SH-SY5Y (cell line): Measurements from ENCODE around the gene CDK14.

Experiments used
- GATA2 ChIP-seq: IDR thresholded peaks from 2 replicates; pipeline ENCODE4 v1.6.1; 2011; ENCODE audit warnings: mild to moderate bottlenecking, low read depth, low read length
- GATA3 ChIP-seq: IDR thresholded peaks from 2 replicates; pipeline ENCODE4 v1.6.1; 2011; ENCODE audit warnings: low read depth, mild to moderate bottlenecking, low read length, moderate library complexity

CDK14 gene

DNA sequence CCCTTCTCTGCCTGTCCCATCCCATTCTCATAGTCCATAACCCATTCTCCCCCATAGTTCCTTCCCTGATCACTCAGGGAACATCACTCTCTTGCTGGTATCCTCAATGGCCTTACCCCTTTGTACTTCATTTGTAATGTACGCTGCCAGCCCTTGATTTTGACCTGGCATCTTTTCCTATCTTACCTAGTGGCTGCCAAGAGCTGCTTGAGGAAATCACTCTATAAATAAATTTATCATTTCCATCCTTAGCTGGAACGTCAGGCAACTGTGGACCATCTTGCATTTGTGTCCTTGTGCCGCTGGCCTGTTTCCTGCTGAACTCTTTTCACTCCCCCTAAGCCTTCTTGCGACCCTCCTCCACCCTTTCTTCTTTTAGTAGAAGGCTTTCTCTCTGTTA is 14.0 kb downstream of the CDK14 start:
- TF ChIP-seq GATA3, result no peak
- no peak for TF ChIP-seq GATA2

DNA sequence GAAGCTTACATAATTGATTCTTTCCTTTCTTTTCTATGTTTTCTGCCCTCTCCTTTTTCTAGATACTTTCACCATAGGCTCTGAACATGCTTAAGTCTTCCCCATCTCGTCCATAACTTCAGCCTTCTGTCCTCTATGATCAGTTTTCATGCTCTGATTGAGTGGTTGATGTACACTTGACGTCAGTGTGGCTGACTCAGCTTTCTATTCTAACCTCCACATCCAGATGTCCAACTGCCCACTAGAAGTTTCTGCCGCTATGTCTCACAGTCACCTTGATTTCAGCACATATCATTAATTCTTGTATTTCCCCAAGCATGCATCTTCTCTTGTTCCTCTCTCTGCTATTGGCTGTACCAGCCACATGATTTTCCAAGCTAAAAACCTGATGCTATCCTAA is 15.0 kb downstream of the CDK14 start:
- no peak for TF ChIP-seq GATA3
- TF ChIP-seq GATA2, result no peak

DNA sequence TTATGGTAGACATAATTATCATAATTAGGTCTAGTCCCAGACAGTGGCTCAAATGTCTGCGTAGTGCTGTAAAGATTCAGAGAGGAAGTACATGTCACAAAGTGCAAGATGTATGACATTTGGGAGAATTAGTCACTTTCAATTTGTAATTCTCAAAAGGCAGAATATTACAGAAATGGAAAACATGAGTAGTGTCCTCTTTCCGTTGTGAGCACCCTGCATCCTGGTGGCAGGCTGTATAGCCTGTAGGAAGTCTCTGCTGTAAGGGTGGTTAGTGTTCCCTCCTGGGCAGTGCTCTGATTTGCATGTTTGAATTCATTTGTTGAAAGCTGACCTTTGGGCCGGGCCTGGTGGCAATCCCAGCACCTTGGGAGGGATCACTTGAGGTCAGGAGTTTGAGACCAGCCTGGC is 17.0 kb downstream of the CDK14 start:
- TF ChIP-seq GATA2 (no peak), GATA3 (no peak)

DNA sequence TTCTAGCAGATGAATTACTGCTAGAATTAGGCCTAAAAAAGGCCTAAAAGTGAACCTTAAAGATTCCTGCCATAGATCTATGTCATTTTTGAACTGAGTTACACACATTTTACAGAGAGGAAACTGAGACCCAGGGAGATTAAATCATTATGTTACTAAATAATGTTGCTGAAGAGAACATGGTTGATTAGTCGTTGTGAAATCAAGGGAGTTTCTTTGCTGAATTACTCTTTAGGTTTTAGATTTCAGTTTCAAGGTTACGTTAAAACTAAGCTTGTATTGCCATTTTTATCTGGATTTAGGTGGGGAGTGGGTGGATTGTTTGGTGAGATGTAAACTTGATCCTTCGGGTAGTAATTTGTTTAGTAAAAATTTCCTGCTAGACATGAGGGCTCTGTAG is 21.3 kb downstream of the CDK14 start:
- TF ChIP-seq GATA3 (no peak), GATA2 (no peak)

DNA sequence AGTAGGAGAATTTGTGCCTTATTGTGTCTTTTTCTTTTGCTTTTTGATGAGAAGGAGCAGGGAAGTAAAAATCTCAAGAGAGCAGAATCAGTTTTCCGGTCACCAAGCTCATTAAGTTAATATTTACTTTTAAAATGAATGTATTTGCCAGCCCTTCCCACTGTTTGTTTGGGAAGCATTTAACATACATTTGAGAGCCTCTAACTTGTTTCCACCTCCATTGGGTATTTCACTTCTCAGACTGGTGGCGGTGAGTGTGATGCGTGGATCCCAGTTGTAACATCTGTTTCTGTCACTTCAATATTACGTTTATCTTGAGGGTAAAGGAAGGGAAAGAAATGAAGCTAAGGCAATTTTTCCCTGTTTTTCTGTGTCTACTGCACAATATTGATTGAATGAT is 22.8 kb downstream of the CDK14 start:
- TF ChIP-seq GATA3 (no peak), GATA2 (no peak)

DNA sequence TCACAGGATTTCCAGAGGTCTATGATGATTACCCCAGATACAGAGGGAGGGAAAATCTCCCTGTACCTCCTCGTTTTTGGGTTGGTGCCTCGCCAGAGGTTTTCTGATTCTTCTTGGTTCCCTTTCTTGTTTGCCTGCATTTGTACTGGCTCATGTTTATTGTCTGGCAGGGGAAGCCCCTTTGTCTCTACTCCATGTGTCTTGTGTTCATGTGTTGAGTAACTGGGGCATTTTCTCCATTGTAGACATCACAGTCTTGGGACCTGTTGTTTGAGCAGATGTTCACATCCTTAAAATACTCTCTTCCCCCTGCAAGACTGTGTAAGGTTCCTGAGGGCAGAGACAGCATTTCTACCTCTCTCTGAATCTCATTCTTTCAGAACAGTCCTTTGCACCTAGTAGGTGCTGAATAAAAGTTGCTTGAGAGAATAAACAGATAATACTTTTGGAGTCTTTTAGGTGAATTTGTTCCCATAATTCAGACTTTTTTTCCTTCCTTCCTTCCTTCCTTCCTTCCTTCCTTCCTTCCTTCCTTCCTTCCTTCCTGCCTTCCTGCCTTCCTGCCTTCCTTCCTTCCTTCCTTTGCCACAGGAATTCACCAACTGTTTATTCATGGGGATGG is 25.1 kb downstream of the CDK14 start:
- TF ChIP-seq GATA2 (no peak), GATA3 (no peak)

DNA sequence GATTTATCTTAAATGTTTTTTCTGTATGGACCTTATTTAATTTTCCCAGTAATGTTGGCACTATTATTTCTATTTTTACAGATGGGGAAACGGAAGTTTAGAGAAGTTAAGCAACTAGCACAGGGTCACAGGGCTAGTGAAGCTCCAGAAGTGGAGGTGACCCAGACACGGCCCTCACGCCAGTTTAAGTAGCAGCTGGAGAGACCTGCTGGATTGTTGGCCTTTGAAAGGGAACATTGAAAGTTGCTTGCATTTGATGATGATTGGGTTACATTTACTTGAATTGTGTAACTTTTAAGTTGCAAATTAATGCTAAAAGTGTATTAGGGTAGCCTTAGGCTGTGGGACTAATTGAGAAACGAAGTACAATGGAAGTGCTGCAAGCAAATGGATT is 25.6 kb downstream of the CDK14 start:
- TF ChIP-seq GATA2 (no peak), GATA3 (no peak)

DNA sequence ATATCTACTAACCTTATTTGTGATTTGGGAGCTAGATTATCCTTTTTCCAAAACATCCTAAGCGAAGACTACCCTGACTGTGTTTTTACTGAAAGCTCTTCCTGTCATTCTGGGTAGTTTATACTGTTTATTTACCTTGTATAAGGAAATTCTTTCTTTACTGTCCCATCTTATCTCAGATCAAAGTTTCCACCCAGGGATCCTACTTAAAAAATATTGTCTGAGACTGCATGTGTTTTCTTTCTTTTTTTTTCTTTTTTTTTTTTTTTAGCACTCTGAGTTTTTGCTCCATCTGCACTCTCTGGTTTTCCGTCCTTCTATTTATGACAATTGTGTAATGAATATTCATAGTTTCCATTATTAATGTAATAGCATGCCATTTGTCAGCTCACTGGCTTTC is 26.5 kb downstream of the CDK14 start:
- TF ChIP-seq GATA3 (no peak), GATA2 (no peak)

DNA sequence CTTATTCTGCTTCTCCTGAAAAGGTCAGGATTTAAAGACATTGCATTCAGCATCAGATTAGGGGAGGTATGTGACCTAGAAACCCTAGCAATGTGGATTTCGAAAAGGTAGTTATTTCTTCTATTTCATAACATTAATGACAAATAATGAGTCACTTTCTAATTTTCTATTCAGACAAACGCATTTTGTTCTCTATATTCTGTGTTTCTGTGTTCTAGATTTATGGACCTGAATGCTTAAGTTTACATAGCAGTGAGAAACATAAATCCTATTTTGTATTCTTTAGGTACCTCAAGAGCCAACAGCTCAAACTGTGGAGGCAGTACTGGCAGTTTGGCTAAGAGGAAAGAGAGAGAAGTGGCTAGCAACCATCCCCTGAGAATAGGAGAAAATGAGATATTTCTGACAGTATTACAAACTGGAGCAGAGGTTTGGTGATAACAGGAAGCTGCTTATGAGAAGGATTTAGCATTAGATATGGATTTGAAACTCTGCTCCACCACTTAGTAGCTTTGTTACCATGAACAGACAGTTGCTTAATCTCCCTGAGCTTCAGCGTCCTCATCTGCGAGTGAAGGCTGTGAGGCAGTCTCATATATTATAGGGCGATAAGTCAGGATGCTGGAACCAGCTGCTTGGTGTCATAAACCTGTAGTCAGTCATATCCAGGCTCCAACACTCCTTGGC is 28.2 kb downstream of the CDK14 start:
- TF ChIP-seq GATA3 (no peak), GATA2 (no peak)

DNA sequence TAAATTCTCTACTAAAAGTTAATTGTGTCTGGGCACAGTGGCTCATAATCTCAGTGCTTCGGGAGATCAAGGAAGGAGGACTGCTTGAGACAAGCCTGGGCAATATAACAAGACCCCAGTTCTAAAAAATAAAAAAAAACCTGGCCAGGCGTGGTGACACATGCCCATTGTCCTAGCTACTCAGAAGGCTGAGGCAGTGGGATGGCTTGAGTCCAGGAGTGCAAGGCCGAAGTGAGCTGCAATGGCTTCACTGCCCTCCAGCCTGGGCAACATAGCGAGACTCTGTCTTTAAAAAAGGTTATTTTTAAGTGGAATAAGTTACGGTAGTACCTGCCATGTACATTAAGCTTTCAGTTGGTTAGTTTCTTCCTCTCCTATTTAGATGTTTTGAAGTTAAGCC is 28.9 kb downstream of the CDK14 start:
- TF ChIP-seq GATA3 (no peak), GATA2 (no peak)

DNA sequence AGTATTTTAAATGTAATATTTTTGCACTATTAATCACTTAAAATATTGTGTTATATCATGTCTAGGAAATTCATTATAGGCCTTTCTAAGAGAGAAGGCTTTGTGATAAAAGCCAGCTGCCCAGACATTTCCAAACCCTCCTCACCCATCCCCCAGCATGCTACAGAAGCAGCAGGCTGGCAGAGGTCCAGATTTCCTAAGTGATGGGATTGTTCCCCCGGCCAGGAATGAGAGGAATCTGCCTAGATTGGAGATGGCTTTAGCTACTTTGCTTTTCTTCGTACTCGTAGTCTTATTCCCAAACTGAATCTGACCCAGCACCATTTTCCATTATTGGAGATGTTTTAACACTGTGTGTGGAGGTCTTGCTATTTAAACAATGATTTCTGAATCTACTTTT is 29.4 kb downstream of the CDK14 start:
- peak; percentile 21; the same call in 1 of the 2 replicates for TF ChIP-seq GATA2
- no peak for TF ChIP-seq GATA3

DNA sequence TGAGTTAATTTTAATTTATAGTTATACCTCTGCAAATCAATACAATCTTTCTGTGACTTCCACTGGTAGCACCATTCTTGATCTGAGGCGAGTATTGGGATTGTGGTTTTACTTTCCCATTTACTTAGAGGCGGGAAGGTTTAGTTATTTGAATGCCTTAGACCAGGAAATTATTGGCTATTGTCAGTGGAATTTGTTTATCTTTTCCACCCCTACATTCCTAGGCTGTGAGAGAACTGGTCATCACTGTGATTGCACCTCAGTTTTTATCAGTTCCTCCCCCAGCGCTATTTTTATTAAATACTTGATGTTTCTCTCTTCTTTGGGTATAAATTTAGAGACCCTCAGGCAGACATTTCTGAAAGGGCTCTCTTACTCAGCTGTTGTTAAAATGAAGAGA is 29.9 kb downstream of the CDK14 start:
- no peak for TF ChIP-seq GATA3
- no peak for TF ChIP-seq GATA2

DNA sequence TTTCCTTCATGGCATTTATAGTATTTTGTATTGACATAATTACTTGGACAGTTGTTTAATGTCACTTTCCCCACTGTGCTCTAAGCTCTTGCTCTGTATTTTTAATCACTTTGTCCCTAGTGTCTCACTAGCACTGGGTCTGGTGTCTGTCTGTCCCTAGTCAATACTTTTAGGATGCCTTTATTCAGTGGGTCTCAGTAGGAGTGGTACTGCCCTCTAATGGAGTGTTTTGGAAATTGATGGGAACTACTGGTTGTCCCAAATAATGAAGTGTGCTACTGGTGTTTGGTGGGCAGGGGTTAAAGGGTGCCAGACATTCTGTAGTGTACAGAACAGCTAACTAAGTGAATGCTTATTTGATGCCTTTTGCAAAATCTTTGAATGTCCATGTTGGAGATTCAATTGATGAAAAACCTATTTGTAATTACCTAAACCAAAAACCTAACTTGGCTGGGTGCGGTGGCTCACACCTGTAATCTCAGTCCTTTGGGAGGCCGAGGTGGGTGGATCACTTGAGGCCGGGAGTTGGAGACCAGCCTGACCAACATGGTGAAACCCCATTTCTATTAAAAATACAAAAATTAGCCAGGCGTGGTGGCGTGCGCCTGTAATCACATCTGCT is 33.3 kb downstream of the CDK14 start:
- no peak for TF ChIP-seq GATA2
- no peak for TF ChIP-seq GATA3

DNA sequence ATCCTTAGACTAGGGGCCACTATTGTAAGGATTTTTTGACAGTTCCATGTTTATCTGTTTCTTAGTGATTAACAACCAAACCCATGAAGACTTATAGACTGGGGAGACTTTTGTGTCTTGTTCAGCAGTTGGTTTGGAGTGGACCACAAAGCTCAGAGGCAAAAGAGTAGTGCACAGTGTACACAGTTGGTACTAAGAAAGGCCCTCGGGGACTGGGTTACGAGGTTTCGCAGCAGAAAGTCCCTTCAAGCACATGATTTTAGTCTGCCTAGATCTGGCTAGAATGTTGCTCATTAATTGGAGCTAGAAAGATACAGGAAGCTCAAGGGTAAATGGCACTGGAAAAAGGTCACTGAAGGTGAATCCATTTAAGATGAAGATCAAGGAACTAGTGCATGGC is 35.4 kb downstream of the CDK14 start:
- TF ChIP-seq GATA3 (no peak), GATA2 (no peak)

DNA sequence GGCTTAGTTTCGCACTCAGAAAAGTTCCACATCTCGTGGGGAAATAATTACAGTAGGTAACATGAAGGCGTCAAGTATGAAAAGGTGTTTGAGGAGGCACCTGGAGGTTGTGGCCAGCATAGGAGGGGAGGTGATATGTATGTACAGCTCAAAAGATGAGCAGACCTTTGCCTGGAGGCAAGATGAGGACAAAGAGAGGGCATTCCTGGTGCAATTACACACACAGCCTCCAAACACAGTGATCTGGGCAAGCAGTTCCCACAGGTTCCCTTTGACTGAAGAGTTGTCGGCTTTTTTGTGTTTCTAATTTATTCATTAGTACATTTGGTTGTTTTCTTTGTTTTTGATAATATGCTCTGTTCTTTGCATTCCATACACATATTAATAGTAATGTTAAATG is 46.9 kb downstream of the CDK14 start:
- TF ChIP-seq GATA3, result no peak
- no peak for TF ChIP-seq GATA2

DNA sequence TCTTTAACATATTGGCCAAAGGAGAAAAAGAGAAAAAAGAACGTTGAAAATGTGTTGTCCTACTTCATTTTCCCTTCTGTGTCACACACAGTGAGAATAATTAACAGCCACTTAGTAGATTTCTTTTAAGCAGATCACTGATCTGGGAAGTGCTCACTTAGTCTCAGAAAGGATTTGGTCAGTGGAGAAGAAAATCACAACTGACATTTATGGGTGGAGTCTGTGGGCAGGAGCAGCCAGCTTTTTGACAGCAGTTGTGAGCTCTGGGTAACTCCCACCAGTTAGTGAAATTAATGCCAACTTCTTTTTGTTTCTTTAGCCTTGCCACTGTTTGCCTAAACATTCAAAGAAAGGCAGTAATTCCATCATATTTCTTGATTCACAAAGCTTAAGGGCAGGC is 49.7 kb downstream of the CDK14 start:
- TF ChIP-seq GATA3, result no peak
- TF ChIP-seq GATA2, result no peak
